Progenitor cell of endocrine pancreas (in vitro differentiated cells): Measurements from ENCODE around the gene CDH1. TPM values are rescaled to one million over a fixed set of nuclear protein-coding genes. Genes with fewer than 3 reads are reported as not detected.
"Not testable (repeated sequence)": the region's sequence is repeated elsewhere in the genome, so short reads cannot be mapped to it uniquely, and the experiment has no call there.

Source experiments
- DNase-seq: peaks from one replicate; pipeline ENCODE4 v3.0.0; 2021; ENCODE audit warnings: low spot score; ENCODE audit not compliant: unreplicated experiment
- H3K27ac Mint-ChIP-seq: 2 replicates; pipeline ENCODE4 v1.8.0; 2021; ENCODE audit warnings: mild to moderate bottlenecking, moderate library complexity, mixed read lengths
- H3K27me3 Mint-ChIP-seq: 2 replicates; pipeline ENCODE4 v1.8.0; 2021; ENCODE audit warnings: mixed read lengths
- H3K36me3 Mint-ChIP-seq: 2 replicates; pipeline ENCODE4 v1.8.0; 2022; ENCODE audit warnings: mixed read lengths; ENCODE audit not compliant: insufficient read depth
- H3K4me1 Mint-ChIP-seq: 2 replicates; pipeline ENCODE4 v1.8.0; 2021; ENCODE audit warnings: low read depth, mixed read lengths
- H3K4me3 Mint-ChIP-seq: 2 replicates; pipeline ENCODE4 v1.8.0; 2021; ENCODE audit warnings: low read depth, mild to moderate bottlenecking, moderate library complexity, mixed read lengths
- H3K9me3 Mint-ChIP-seq: 2 replicates; pipeline ENCODE4 v1.8.0; 2021; ENCODE audit warnings: low read depth, mixed read lengths
- total RNA-seq: library from RNA; stranded (reverse); gene quantifications from 2 replicates; pipeline ENCODE4 v1.2.1, GENCODE V29; 2021
- TF ChIP-seq, protein P1 (sequence below): fragments of 200-600 bp; sonication (generic); IDR thresholded peaks from one replicate; pipeline ENCODE4 v1.5.0; 2021; ENCODE audit warnings: antibody characterized with exemption, mild to moderate bottlenecking; ENCODE audit not compliant: unreplicated experiment

The CDH1 gene
- total RNA-seq, 1 donor from 2014 or later: 586 TPM

DNA sequence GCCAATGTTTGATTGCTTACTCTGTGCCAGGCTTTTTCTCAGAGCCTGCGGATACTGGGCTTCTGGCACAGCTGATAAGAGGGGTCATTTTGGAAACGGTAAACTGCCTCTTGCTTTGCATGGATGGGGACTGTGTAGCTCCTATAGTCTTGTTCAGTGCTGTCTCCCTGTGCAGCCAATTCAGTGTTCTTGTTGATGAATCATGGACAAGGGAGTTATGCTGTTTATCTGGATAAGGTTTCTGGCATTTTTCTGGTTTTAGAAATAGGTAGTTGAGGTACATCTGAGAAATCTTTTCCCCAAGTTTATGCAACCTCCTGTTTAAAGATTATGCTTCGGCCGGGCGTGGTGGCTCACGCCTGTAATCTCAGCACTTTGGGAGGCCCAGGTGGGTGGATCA lies 89.6 kb downstream of the CDH1 start:
- H3K27me3 Mint-ChIP-seq: no peaks in the 10 kb centered on the region
- H3K36me3 Mint-ChIP-seq: peaks cover 59% of the 10 kb centered on the region
- TF ChIP-seq, protein P1, sequence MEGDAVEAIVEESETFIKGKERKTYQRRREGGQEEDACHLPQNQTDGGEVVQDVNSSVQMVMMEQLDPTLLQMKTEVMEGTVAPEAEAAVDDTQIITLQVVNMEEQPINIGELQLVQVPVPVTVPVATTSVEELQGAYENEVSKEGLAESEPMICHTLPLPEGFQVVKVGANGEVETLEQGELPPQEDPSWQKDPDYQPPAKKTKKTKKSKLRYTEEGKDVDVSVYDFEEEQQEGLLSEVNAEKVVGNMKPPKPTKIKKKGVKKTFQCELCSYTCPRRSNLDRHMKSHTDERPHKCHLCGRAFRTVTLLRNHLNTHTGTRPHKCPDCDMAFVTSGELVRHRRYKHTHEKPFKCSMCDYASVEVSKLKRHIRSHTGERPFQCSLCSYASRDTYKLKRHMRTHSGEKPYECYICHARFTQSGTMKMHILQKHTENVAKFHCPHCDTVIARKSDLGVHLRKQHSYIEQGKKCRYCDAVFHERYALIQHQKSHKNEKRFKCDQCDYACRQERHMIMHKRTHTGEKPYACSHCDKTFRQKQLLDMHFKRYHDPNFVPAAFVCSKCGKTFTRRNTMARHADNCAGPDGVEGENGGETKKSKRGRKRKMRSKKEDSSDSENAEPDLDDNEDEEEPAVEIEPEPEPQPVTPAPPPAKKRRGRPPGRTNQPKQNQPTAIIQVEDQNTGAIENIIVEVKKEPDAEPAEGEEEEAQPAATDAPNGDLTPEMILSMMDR: no peak
- H3K9me3 Mint-ChIP-seq: no peaks in the 10 kb centered on the region
- H3K4me3 Mint-ChIP-seq: no peak overlapping the region
- no peak for DNase-seq
- H3K4me1 Mint-ChIP-seq: no peaks in the 10 kb centered on the region
- H3K27ac Mint-ChIP-seq: no peak overlapping the region

DNA sequence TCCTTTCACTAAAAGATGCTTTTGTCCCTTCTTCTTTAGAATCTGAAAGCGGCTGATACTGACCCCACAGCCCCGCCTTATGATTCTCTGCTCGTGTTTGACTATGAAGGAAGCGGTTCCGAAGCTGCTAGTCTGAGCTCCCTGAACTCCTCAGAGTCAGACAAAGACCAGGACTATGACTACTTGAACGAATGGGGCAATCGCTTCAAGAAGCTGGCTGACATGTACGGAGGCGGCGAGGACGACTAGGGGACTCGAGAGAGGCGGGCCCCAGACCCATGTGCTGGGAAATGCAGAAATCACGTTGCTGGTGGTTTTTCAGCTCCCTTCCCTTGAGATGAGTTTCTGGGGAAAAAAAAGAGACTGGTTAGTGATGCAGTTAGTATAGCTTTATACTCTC lies 96.2 kb downstream of the CDH1 start:
- H3K4me1 Mint-ChIP-seq: no peaks in the 10 kb centered on the region
- H3K27me3 Mint-ChIP-seq: no peaks in the 10 kb centered on the region
- TF ChIP-seq, protein P1: no peak
- H3K4me3 Mint-ChIP-seq: no peak overlapping the region
- H3K9me3 Mint-ChIP-seq: no peaks in the 10 kb centered on the region
- H3K27ac Mint-ChIP-seq: no peak overlapping the region
- peaks cover 50% of the 10 kb centered on the region for H3K36me3 Mint-ChIP-seq
- no peak for DNase-seq

DNA sequence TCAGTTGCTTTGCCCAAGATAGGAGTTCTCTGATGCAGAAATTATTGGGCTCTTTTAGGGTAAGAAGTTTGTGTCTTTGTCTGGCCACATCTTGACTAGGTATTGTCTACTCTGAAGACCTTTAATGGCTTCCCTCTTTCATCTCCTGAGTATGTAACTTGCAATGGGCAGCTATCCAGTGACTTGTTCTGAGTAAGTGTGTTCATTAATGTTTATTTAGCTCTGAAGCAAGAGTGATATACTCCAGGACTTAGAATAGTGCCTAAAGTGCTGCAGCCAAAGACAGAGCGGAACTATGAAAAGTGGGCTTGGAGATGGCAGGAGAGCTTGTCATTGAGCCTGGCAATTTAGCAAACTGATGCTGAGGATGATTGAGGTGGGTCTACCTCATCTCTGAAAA lies 97.5 kb downstream of the CDH1 start:
- Mint-ChIP-seq H3K27me3 (no peaks in the 10 kb centered on the region), H3K9me3 (no peaks in the 10 kb centered on the region), H3K4me1 (no peaks in the 10 kb centered on the region), H3K4me3 (no peak overlapping the region), H3K27ac (peak overlapping the region; percentile 65), H3K36me3 (peaks cover 38% of the 10 kb centered on the region)
- TF ChIP-seq, protein P1: no peak
- no peak for DNase-seq

DNA sequence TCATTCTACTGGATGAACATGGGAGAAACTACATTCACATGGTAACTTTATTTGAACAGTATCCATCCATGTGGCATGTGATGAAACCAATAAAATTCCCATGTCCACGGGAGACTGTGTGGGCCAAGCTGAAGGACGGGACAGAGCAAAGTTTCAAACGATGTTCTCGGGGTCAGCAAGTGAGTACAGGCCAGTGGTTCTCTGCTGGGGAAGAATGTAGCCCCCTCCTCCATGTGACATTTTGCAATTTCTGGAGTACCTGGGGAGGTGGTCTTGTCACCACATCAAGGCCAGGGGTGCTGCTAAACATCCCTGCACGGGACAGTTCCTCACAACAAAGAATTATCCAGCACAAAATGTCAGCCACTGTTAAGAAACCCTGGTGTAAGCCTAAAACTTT lies 98.9 kb downstream of the CDH1 start:
- peaks cover 28% of the 10 kb centered on the region for H3K36me3 Mint-ChIP-seq
- TF ChIP-seq, protein P1: no peak
- no peaks in the 10 kb centered on the region for H3K9me3 Mint-ChIP-seq
- H3K27me3 Mint-ChIP-seq: no peaks in the 10 kb centered on the region
- H3K4me1 Mint-ChIP-seq: no peaks in the 10 kb centered on the region
- no peak overlapping the region for H3K4me3 Mint-ChIP-seq
- no peak for DNase-seq
- no peak overlapping the region for H3K27ac Mint-ChIP-seq

DNA sequence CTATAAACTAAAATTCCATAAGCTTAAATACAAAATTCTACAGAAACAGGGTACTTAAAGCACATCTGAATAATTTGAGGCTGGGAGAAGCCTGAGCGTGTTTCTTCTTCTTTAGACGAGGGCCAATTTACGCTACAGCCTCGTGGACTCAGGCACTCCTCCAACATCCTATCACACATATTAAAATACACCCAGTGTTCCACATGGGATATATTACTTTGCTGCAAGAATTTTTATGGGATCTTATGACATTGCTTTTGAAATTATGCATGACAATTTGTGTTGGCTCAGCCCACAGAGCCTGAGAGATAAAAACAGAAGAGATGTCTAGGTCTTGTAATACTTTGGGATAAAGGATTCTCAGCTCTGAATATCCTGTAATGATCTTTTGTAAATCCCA lies 102.7 kb downstream of the CDH1 start:
- H3K27ac Mint-ChIP-seq: no peak overlapping the region

DNA sequence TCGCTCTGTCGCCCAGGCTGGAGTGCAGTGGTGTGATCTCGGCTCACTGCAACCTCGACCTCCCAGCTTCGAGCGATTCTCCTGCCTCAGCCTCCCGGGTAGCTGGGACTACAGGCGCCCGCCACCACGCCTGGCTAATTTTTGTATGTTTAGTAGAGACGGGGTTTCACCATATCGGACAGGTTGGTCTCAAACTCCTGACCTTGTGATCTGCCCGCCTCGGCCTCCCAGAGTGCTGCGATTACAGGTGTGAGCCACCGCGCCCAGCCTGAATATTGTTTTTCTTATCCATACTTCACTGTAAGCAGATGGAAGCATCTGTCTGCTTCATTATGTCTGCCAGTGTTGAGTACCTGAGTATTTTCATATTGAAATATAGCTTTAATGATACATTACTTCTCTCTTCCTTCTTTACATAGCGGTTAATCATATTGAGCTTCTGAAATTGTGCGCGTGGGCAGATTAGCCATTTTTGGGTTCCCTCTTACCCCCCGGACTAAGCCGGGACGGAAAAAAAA lies 105.9 kb downstream of the CDH1 start:
- not testable (repeated sequence) for H3K4me1 Mint-ChIP-seq, DNase-seq, H3K36me3 Mint-ChIP-seq, H3K9me3 Mint-ChIP-seq, H3K27me3 Mint-ChIP-seq
- H3K4me3 Mint-ChIP-seq: peak overlapping the region; percentile 84
- H3K27ac Mint-ChIP-seq: peak overlapping the region; percentile 22

More for the DNA sequence above, 102.7 kb downstream of the CDH1 start:
- peaks cover 12% of the 10 kb centered on the region for H3K36me3 Mint-ChIP-seq
- H3K4me1 Mint-ChIP-seq: peaks cover 6% of the 10 kb centered on the region
- TF ChIP-seq, protein P1: no peak
- H3K4me3 Mint-ChIP-seq: no peak overlapping the region
- H3K9me3 Mint-ChIP-seq: no peaks in the 10 kb centered on the region
- DNase-seq: no peak
- no peaks in the 10 kb centered on the region for H3K27me3 Mint-ChIP-seq
